GM19035 (cell line): ENCODE data around the gene CPSF4L.
A peak's percentile ranks its signal among the peaks of the same experiment; 100 is the strongest.
"Not testable (repeated sequence)": the region's sequence is repeated elsewhere in the genome, so short reads cannot be mapped to it uniquely, and the experiment has no call there.

Source experiments
- ATAC-seq: cut with Tn5 transposase; IDR thresholded peaks from one replicate; pipeline ENCODE4 v1.9.1; 2021; ENCODE audit not compliant: unreplicated experiment

The CPSF4L gene

GRCh38 chr17:73269791-73270190 lies 8.1 kb upstream of the CPSF4L start:
- no peak for ATAC-seq

DNA sequence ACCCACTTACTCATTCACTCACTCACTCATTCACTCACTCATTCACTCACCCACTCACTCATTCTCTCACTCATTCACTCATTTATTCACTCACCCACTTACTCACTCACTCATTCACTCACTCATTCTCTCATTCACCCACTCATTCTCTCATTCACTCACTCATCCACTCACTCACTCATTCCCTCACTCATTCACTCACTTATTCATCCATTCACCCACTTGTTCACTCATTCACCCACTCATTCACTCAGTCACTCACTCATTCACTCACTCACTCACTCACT lies 7.6 kb upstream of the CPSF4L start:
- no peak for ATAC-seq

DNA sequence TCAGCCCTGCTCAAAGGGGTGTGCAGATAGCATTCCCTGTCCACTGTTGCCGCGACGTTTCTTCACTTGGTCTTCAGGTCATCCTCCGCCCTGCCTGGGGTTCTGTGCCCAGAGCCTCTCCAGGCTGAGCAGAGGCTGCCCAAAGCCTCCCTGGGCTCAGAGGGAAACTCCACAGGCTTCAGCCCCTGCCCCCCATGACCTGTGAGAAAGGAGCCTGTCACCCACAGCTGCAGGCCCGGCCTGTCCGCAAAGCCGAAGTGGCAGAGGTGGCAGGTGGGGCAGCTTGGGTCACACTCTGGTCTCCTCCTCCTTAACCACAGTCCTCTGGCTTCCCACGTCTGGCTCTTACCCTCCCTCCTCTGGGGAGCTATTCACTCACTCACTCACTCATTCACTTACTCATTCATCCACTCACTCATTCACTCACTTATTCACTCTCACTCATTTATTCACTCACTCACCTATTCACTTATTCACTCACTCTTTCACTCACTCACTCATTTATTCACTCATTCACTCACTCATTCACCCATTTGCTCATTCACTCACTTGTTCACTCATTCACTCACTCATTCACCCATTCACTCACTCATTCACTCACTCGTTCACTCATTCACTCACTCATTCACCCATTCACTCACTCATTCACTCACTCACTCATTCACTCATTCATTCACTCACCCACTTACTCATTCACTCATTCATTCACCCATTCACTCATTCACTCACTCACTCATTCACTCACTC lies 7.1 kb upstream of the CPSF4L start:
- no peak for ATAC-seq

DNA sequence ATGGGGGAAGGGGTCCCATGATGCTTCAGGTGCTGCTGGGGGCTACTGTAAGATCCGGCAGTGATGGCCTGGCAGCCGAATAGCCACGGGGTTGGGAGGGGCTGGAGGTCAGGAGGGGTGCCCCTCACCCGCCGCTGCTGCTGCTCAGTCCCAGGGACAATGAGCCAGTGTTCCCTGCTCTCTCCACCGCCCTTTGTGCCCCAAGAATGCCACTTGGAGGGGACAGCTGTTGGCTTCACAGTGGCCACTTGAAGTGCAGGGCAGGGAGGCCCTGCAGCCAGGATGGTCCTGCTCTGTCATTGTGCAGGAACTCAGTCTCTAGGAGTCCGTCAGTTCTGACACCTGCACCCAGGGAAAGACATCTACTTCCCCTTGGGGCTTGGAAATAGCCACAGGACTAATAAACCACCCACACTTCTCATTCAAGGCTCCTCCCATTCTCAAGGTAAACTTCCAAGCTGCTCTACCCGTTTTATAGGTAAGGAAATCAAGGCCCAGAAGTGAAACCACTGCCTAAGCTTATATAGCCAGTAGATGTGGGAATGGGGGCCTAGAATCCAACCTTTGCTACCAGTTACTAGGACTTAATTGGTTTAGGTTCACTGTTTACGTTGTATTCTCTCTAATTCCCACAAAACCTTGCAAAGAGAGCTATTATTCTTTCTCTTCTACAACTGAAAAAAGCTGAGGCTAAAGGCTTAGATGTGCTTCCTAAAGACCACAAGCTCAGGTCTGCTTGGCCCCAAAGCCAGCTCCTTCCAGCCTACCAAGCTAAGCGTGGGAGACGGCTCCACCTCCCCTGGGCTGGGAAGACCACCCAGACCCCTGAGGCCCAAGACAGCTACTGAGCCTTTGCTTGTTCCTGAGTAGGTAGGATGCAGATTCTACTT lies 6.2 kb upstream of the CPSF4L start:
- ATAC-seq = no peak

DNA sequence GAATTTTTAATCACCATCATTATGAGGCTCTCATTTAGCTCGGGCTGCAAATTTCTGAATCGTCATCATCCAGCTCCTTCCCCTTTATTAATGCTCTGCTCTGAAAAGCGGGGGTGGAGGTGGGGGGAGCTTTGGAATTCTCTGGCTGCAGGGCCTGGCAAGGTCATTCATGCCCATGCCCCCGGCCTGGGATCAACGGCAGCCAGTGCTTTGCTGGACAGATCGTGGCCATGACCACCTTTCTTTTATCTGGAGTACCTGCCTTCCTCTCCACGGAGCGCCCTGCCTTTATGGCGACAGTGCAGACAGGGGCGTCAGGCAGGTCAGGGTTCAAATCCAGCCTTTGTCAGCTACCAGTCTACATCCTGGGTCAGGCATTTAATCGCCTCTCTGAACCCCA lies 5.1 kb upstream of the CPSF4L start:
- ATAC-seq = no peak

DNA sequence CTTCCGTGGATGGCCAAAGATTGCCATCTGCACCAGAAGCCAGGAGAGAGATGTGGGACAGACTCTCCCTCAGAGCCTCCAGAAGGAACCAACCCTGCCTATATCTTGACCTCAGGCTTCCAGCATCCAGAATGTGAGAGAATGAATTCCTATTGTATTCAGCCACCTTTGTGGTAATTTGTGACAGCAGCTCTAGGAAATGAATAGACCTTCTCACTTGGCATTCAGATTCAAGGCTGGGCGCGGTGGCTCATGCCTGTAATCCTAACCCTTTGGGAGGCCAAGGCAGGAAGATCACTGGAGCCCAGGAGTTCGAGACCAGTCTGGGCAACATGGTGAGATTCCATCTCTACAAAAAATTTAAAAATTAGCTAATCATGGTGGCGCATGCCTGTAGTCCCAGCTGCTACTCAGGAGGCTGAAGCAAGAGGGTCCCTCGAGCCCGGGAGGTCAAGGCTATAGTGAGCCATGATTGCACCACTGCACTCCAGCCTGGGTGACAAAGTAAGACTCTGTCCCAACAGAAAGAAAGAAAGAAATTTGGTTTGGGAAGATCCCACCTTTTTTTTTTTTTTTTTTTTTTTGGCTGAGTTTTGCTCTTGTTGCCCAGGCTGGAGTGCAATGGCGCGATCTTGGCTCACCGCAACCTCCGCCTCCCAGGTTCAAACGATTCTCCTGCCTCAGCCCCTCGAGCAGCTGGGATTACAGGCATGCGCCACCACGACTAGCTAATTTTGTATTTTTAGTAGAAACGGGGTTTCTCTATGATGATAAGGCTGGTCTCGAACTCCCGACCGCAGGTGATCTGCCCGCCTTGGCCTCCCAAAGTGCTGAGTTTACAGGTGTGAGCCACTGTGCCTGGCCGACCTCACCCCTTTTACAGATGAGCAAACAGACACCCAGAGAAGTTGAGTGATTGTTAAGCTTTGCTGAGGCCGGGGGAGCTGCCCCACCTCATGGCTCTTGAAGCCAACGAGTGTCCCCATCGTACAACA lies 4.3 kb upstream of the CPSF4L start:
- ATAC-seq = no peak

- not testable (repeated sequence) for ATAC-seq
Observed at GRCh38 chr17:73264448-73264847, 2.8 kb upstream of the CPSF4L start.

DNA sequence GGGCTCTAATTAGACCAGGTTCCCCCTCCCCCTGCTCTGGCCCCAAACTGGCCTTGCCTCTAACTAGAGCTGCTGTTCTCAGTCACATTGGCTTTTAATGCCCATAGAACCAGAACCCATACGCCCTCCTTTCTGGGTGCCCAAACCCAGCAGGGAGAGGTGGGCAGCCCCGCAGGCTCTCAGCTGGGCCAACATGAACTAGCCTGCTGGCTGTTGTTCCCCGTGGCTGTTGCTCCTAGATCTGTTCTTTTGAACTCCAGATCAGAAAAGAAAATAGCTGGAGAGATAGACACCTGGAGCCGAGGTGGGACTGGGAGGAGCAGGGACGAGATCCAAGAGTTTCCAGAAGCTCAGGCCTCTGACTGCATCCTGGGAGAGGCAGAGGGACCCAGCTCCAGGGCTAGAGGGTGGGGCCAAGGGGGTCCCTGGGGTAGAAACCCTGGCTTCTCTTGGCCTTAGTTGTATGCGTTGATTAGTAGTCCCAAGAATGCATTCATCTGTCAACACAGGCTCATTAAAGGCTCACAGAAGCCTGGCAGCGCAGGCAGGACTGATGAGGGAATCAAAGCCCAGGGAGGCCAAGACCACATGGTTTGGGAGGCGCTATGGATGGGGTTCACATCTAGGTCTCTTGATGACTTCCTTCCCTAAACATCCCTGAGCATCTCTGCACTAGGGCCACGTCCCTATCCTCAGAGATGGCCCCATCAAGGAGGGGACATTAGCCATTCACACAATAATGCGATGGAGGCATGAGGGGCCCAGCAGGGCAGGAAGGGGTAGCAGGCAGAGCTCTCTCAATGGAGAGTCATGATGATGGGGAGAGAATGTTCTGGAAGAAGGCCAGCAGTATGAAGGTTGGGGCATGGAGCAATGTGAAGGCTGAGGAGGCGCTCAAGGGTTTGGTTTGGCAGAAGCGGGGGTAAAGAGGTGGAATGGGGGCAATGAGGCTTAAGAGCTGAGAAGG lies 1.3 kb upstream of the CPSF4L start:
- no peak for ATAC-seq

- no peak for ATAC-seq
Observed at GRCh38 chr17:73261952-73262675, 434 bp upstream of the CPSF4L start.

DNA sequence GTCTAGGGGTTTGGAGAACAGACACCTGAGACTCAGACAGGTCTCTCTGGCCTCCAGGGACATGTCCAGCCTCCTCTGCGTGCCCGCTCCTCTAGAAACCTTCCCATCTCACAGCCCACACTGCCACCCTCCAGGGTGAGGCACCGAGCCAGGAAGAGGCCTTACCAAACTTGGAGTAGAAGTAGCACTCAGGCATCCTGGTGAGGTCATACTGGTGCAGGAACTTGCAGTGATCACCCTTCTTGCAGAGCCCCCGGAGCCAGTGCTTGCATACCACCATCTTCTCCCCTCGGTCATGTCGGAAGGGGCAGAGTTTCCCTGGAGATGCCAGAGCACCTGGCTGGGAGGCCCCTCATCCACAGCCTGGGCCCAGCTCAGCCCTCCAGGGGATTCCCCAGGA lies 4.2 kb downstream of the CPSF4L start:
- ATAC-seq = no peak

- ATAC-seq = no peak
Observed at GRCh38 chr17:73256220-73256619, 5.5 kb downstream of the CPSF4L start.

GRCh38 chr17:73255671-73256181 lies 6.0 kb downstream of the CPSF4L start:
- ATAC-seq = peak; percentile 55

DNA sequence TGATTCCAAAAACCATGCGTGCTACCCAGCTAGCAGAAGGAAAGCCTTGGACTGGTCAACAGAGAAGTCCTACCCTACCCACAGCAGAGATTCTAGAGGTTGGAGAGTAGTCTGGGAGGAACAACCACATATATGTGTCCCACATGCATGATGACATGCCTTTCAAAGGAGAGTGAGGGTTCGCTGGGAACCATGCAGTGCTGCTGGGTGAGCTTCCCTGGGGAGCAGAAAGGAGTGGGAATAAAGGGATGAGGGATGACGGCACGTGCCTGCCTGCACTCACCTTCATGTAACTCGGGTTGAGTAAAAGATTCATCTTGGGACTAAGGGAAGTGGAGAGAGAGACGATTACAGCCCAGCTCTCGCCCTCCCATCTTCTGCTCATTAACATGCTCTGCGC lies 9.8 kb downstream of the CPSF4L start:
- ATAC-seq = no peak

DNA sequence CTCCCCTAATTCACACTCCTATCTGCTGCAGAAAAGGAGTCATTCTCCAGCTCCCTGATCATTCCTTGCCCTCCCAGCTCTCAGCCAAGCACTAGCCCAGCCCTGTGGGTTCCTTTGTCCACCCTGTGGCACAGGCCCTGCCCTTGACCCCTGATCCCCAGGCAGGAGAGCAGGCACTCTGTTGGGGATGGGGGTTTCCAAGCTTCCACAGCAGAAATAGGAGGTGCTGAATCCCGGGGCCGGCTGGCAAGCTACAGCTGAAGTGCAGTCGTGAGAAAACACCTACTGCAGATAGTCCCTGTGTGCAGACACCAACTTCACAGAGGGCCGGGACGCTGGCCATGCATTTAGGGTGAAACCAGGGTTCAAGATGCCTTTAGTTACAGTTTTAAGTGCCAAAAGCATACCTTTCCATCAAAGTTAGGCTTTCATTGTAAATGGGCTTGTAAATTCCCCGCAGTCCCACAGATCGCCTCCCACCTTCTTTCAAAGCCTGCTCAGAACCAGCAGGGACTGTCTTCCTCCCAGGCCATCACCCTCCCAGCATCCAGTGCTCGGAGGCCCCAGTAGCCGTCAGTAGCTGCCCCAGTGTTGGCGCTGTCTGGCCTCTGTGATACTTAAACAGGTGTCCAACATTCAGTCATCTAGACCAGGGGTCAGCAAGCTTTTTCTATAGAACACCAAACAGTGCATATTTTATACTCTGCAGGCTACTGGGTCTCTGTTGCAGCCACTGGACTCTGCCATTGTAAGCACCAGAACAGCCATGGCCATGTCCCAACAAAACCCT lies 10.6 kb downstream of the CPSF4L start:
- ATAC-seq = no peak

DNA sequence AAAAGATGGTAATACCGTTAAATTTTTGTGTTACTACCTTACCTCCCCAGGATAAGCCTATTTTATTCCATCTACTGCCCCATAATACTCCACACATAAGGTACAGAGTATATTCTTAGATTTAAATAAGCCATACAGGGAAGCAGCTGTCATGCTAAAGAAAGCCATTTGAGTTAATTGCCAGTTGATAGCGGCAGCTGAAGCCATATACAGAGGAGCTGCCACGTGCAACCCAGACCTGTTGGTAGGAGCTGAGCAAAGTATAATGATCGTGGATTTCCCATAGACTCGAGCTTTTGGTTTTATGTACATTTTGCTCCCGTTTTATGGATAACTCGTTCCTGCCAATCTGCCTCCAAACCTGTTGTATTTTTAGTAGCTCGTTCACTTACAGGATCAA lies 12.0 kb downstream of the CPSF4L start:
- no peak for ATAC-seq

DNA sequence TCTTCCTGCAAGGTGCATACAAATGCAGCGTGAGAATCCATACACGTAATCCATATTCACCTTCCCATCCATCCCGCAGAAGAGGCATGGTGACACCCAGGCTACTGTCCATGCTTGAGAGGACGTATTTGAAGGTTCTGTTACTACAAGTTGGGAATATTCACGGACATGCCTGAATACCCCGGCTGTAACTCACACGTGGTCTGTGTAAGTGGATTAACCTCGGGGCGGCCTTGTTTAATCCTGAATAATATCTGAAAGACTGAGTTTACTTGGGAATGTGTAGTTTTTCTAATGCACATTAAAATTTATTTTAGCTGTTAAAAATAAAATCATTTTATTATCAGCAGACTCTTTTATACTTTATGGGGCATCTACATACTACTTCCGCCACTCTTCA lies 13.1 kb downstream of the CPSF4L start:
- no peak for ATAC-seq

DNA sequence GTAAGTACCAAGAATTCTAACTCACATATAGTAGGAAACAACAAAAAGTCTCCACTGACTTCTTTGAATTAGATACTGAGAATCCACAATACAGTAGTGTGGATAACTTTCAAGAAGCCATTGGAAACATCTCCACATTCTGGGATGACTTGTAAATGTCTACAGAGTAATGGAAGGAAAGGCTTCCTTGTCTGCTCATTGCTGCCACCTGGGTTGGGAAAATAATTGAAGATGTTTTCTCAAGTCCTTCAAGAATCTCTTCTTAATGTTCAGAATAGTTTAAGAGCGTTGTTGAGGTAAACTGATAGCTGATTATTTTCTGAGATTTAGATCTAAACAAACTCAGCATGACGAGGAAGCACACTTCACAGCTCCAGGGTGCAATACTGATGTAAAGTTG lies 14.0 kb downstream of the CPSF4L start:
- no peak for ATAC-seq

DNA sequence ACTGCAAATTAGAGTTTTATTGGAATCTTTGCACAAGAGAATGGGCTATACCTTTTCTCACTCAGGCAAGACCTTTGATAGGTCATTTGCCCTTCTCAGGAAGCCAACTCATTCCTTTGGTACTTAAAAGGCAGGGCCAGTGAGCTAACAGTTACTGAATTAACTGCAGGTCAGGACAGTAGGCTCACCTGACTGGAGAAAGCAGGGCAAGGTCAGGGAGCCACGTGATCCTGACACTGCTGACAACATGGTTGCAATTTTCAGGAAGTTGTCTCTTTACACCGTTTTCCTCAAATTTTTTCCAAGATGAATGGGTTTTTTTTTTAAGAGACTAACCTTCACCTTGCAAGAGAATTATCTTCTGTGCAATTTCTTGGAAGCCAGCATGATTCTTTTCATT lies 21.1 kb downstream of the CPSF4L start:
- no peak for ATAC-seq

DNA sequence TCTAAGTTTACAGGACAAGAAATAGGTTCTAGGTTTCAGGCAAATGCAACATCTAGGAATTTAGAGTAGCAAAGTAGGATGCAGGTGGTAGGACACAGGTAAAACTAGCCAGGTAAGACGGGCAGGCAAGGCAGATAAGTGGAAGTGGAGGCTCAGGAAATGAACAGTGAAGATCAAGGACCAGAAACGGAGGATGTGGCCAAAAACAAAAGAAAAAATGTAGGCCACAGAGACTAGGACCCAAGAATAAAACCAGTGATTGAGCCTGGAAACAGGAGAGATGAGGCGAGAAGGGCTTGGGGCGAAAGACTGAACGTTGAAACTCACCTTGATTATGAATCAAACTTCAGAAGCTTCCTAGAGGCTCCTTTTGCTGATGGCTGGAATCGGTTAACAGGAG lies 24.0 kb downstream of the CPSF4L start:
- ATAC-seq = no peak
